Stimulated activated memory B cell treated with anti-CD40 and anti-IgM and Interleukin-4, amounts not matched to agents 10 μg/mL and 1 μg/mL and 100 μg/mL, for 72 hours (primary cell): ENCODE measurements around the gene CALHM1.
A peak's percentile ranks its signal among the peaks of the same experiment; 100 is the strongest.
"Not testable (repeated sequence)": the region's sequence is repeated elsewhere in the genome, so short reads cannot be mapped to it uniquely, and the experiment has no call there.

Experiments used
- ATAC-seq: fragments of 150-1000 bp; cut with Tn5 transposase; 2 replicates; pipeline ENCODE4 v1.10.0; 2021
- H3K27ac Mint-ChIP-seq: one replicate; pipeline ENCODE4 v1.8.0; 2022; ENCODE audit warnings: mild to moderate bottlenecking, mixed read lengths
- H3K27me3 Mint-ChIP-seq: one replicate; pipeline ENCODE4 v1.8.0; 2022; ENCODE audit warnings: mixed read lengths
- H3K36me3 Mint-ChIP-seq: one replicate; pipeline ENCODE4 v1.8.0; 2022; ENCODE audit warnings: mixed read lengths
- H3K4me1 Mint-ChIP-seq: one replicate; pipeline ENCODE4 v1.8.0; 2022; ENCODE audit warnings: mixed read lengths
- H3K4me3 Mint-ChIP-seq: one replicate; pipeline ENCODE4 v1.8.0; 2022; ENCODE audit warnings: mild to moderate bottlenecking, moderate library complexity, mixed read lengths
- H3K9me3 Mint-ChIP-seq: one replicate; pipeline ENCODE4 v1.8.0; 2022; ENCODE audit warnings: mixed read lengths

Gene CALHM1

GRCh38 chr10:103458720-103459119 is at the start of gene CALHM1:
CALHM1 (minus strand) TSS chr10:103458900; CDS start chr10:103458751, 149 bp downstream.
- Mint-ChIP-seq H3K4me3 (no peak within 1 kb of the TSS), H3K27ac (peak within 1 kb of the TSS; percentile 29), H3K4me1 (peaks cover 27% of the 10 kb centered on the region), H3K9me3 (no peaks in the 10 kb centered on the region), H3K27me3 (no peaks in the 10 kb centered on the region), H3K36me3 (no peaks in the 10 kb centered on the region)
- peak; percentile 80 for ATAC-seq

- no peak overlapping the region for H3K27ac Mint-ChIP-seq
- H3K4me1 Mint-ChIP-seq, result peaks cover 6% of the 10 kb centered on the region
- ATAC-seq, result peak; percentile 17
- H3K9me3 Mint-ChIP-seq, result no peaks in the 10 kb centered on the region
- H3K27me3 Mint-ChIP-seq, result peaks cover 53% of the 10 kb centered on the region
- no peak overlapping the region for H3K4me3 Mint-ChIP-seq
- H3K36me3 Mint-ChIP-seq, result no peaks in the 10 kb centered on the region
Observed at GRCh38 chr10:103507235-103508191, 48.8 kb upstream of the CALHM1 start.

GRCh38 chr10:103506061-103506460 is 47.4 kb upstream of the CALHM1 start:
- no peaks in the 10 kb centered on the region for H3K9me3 Mint-ChIP-seq
- no peak overlapping the region for H3K4me3 Mint-ChIP-seq
- peaks cover 63% of the 10 kb centered on the region for H3K27me3 Mint-ChIP-seq
- no peaks in the 10 kb centered on the region for H3K36me3 Mint-ChIP-seq
- H3K4me1 Mint-ChIP-seq, result peaks cover 6% of the 10 kb centered on the region
- no peak for ATAC-seq
- no peak overlapping the region for H3K27ac Mint-ChIP-seq

DNA sequence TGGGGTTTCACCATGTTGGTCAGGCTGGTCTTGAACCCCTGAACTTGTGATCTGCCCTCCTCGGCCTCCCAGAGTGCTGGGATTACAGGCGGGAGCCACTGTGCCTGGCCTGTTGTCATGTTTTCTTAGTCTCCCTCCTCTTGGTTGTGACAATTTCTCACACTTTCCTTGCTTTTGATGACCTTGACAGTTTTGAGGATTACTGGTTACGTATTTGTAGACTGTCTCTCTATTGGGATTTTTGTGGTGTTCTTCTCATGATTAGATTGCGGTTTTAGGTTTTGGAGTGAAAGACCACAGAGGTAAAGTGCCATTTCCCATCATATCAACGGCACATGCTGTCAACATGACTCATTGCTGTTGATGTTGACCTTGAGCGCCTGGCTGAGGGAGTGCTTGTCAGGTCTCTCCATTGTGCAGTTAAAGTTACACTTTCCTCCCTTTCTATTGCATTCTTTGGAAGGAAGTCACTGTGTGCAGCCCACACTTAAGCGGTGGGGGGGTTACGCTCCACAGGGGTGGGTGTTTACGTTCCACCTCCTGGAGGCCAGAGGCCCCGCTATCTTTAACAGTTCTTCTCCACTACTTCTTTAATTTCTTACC is 45.6 kb upstream of the CALHM1 start:
- H3K27ac Mint-ChIP-seq, result no peak overlapping the region
- peak; percentile 62 for ATAC-seq

GRCh38 chr10:103503777-103504176 is 45.1 kb upstream of the CALHM1 start:
- not testable (repeated sequence) for H3K4me1 Mint-ChIP-seq, ATAC-seq, H3K27ac Mint-ChIP-seq, H3K9me3 Mint-ChIP-seq, H3K4me3 Mint-ChIP-seq, H3K36me3 Mint-ChIP-seq
- H3K27me3 Mint-ChIP-seq, result peaks cover 84% of the 10 kb centered on the region

More for the DNA sequence above, 45.6 kb upstream of the CALHM1 start:
- Mint-ChIP-seq H3K4me1 (peaks cover 6% of the 10 kb centered on the region), H3K27me3 (peaks cover 80% of the 10 kb centered on the region), H3K4me3 (no peak overlapping the region), H3K9me3 (no peaks in the 10 kb centered on the region), H3K36me3 (no peaks in the 10 kb centered on the region)

DNA sequence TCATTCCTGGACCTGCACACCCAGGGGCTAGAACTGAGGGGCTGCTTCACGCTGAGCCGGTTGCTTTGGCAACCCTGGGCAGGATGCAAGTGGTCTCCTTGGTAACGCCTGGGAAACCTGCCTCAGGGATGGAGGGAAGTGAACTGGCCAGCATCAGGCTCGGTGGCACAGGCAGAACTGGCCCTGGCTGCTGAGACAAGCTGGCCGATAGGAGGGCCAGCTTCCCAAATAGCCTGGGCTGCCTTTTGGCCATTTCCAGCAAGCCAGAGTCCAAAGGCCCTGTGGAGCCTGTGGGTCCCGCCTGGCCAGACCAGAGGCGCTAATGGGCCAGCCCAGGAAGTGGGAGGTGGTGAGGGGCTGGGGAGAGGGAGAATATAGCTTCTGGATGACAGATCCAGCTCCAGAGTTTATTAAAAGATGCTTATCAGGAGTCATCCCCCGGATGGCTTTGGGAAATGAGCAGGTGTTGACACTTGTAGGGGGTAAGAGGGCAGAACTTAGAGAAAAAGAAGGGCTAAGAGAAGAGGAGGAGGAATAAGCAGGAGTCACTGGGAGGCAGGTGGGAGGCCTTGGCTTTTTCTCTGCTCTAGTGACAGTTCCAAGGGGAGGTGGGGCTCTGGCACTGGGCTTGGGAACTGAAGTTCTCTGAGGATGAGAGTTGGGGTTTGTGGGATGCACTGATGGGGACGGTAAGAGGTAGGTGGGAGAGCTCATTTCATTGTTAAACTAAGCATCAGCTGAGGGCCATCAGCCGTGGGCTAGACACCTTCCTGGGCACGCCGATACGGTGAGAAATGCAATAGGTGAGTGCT is 44.4 kb upstream of the CALHM1 start:
- Mint-ChIP-seq H3K36me3 (no peaks in the 10 kb centered on the region), H3K9me3 (no peaks in the 10 kb centered on the region), H3K27ac (no peak overlapping the region), H3K4me3 (no peak overlapping the region), H3K27me3 (peaks cover 78% of the 10 kb centered on the region), H3K4me1 (peaks cover 6% of the 10 kb centered on the region)
- no peak for ATAC-seq

GRCh38 chr10:103501186-103501585 is 42.5 kb upstream of the CALHM1 start:
- H3K9me3 Mint-ChIP-seq, result no peaks in the 10 kb centered on the region
- no peak for ATAC-seq
- no peaks in the 10 kb centered on the region for H3K36me3 Mint-ChIP-seq
- H3K4me3 Mint-ChIP-seq, result no peak overlapping the region
- peaks cover 71% of the 10 kb centered on the region for H3K27me3 Mint-ChIP-seq
- peaks cover 6% of the 10 kb centered on the region for H3K4me1 Mint-ChIP-seq
- H3K27ac Mint-ChIP-seq, result no peak overlapping the region

- no peaks in the 10 kb centered on the region for H3K36me3 Mint-ChIP-seq
- H3K4me3 Mint-ChIP-seq, result no peak overlapping the region
- H3K27me3 Mint-ChIP-seq, result peaks cover 67% of the 10 kb centered on the region
Observed at GRCh38 chr10:103500481-103500880, 41.8 kb upstream of the CALHM1 start.

GRCh38 chr10:103499881-103500280 is 41.2 kb upstream of the CALHM1 start:
- H3K9me3 Mint-ChIP-seq, result no peaks in the 10 kb centered on the region
- no peak overlapping the region for H3K27ac Mint-ChIP-seq
- H3K4me3 Mint-ChIP-seq, result no peak overlapping the region
- peaks cover 72% of the 10 kb centered on the region for H3K27me3 Mint-ChIP-seq
- ATAC-seq, result no peak
- H3K4me1 Mint-ChIP-seq, result peaks cover 6% of the 10 kb centered on the region
- no peaks in the 10 kb centered on the region for H3K36me3 Mint-ChIP-seq

More at GRCh38 chr10:103500481-103500880, 41.8 kb upstream of the CALHM1 start:
- Mint-ChIP-seq H3K4me1 (peaks cover 6% of the 10 kb centered on the region), H3K9me3 (no peaks in the 10 kb centered on the region), H3K27ac (no peak overlapping the region)
- ATAC-seq, result no peak

GRCh38 chr10:103498936-103499638 is 40.4 kb upstream of the CALHM1 start:
- H3K4me3 Mint-ChIP-seq, result no peak overlapping the region
- peaks cover 75% of the 10 kb centered on the region for H3K27me3 Mint-ChIP-seq
- peaks cover 7% of the 10 kb centered on the region for H3K4me1 Mint-ChIP-seq
- no peak for ATAC-seq
- no peaks in the 10 kb centered on the region for H3K9me3 Mint-ChIP-seq
- no peak overlapping the region for H3K27ac Mint-ChIP-seq
- H3K36me3 Mint-ChIP-seq, result no peaks in the 10 kb centered on the region

GRCh38 chr10:103497161-103497915 is 38.6 kb upstream of the CALHM1 start:
- H3K36me3 Mint-ChIP-seq, result no peaks in the 10 kb centered on the region
- peaks cover 18% of the 10 kb centered on the region for H3K4me1 Mint-ChIP-seq
- peaks cover 71% of the 10 kb centered on the region for H3K27me3 Mint-ChIP-seq
- H3K4me3 Mint-ChIP-seq, result no peak overlapping the region
- H3K27ac Mint-ChIP-seq, result no peak overlapping the region
- ATAC-seq, result no peak
- no peaks in the 10 kb centered on the region for H3K9me3 Mint-ChIP-seq

DNA sequence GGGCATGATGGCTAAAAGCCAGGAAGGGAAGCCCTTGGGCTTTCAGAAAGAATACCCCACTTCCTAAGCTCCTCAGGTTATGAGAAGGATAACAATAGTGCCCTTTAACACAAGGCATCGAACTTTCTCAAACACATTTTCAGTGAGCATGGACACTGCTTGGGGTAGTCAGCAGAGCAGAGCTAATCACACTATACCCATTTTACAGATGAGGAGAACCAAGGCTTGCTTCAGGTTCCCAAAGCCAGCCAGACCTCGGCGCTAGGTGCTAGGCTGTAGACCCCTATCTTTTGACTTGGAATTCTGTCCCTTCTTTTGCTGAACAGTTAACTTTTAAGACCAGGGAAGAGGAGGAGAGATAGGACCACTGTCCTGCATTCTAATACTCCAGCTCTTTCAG is 36.6 kb upstream of the CALHM1 start:
- Mint-ChIP-seq H3K9me3 (no peaks in the 10 kb centered on the region), H3K4me3 (no peak overlapping the region), H3K27ac (no peak overlapping the region), H3K27me3 (peaks cover 61% of the 10 kb centered on the region), H3K4me1 (peaks cover 32% of the 10 kb centered on the region), H3K36me3 (no peaks in the 10 kb centered on the region)
- no peak for ATAC-seq

DNA sequence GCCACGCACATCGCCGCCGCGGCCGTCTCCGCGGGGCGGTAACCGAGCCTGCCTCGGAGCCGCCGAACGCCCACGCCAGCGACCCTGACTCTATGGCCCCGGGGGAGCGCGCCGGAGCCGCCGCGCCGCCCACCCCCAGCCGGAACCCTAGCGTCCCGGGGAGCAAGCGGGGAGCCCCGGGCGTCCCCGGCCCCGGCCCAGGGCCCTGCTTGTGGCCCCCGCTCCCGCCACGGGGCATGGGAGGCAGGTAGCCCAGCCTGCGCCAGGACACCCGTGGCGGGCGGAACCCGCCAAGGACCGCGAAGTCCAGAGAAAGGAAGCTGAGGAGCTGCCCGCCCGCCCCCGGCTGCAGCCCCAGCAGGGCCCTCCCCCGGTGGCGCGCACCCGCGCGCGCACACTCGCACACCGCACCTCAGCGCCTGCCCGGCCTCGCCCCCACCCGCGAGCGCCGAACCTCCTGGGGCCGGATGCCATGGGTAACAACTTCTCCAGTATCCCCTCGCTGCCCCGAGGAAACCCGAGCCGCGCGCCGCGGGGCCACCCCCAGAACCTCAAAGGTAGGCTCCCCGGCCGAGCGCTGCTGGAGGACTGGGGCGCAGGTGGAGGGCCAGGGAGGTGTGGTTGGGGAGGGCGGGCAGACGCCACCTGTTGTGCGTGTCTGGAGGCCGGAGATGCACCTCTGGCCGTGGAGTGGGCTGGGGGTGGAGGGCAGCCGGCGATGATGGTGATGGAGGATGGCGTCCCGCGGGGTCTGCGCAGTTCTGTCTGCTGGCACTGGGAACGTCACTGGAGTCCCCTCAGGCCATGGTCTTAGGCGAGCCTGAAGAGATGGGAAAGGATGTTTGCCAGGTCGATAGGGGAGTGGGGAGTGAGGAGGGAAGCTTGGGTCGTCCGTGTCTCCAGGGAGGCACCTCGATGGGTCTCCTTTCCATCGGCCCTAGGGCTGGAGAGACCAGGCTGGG is 35.5 kb upstream of the CALHM1 start:
- Mint-ChIP-seq H3K4me1 (peaks cover 43% of the 10 kb centered on the region), H3K4me3 (peak overlapping the region; percentile 58), H3K9me3 (no peaks in the 10 kb centered on the region), H3K27ac (no peak overlapping the region), H3K36me3 (no peaks in the 10 kb centered on the region), H3K27me3 (peaks cover 51% of the 10 kb centered on the region)
- ATAC-seq, result peak; percentile 27
